ENCODE data around the gene PPP1R3G. TPM values are rescaled to one million over a fixed set of nuclear protein-coding genes. Genes with fewer than 3 reads are reported as not detected.

The PPP1R3G gene
- polyA plus RNA-seq, 1 donor (not counting 4 experiments of a cell fraction or from before 2014, with no cell fraction given): 0.01 TPM

GRCh38 chr6:5085648-5086293 lies 630 bp downstream of the PPP1R3G start:
- H4K20me1 ChIP-seq (ENCODE audit: control insufficient read depth, extremely low read depth, insufficient read depth, low read length): no peaks in the 10 kb centered on the region
- no peak overlapping the region for H3K9ac ChIP-seq (ENCODE audit: control insufficient read depth, extremely low read depth, insufficient read depth, low read length)
- peak overlapping the region; percentile 81 for H3K4me2 ChIP-seq (ENCODE audit: control insufficient read depth, extremely low read depth, insufficient read depth, low read depth, low read length)
- no peaks in the 10 kb centered on the region for H3K79me2 ChIP-seq (ENCODE audit: control insufficient read depth, insufficient read depth, low read length)
- H3K27me3 ChIP-seq (ENCODE audit: control insufficient read depth, extremely low read depth, insufficient read depth, low read length): peaks cover 21% of the 10 kb centered on the region
- FAIRE-seq (no peak), DNase-seq (ENCODE audit: low read depth, low spot score) (no peak)
- no peak overlapping the region for H3K27ac ChIP-seq (ENCODE audit: control insufficient read depth, insufficient read depth, low read length)
- peak overlapping the region; percentile 35 to 62 (median 57) for H3K4me3 ChIP-seq (ENCODE audit: control insufficient read depth in 2 of 3, extremely low read depth in 1 of 3, insufficient read depth in 2 of 3, low read depth in 1 of 3, low read length in 3 of 3)
- no peaks in the 10 kb centered on the region for H3K36me3 ChIP-seq (ENCODE audit: control insufficient read depth in 2 of 2, extremely low read depth in 1 of 2, insufficient read depth in 2 of 2, low read length in 2 of 2)
- TF ChIP-seq CTCF (optimal IDR thresholded peaks at IDR 0.05 in 1 of 3, IDR thresholded peaks at IDR 0.05 in 1 of 3, conservative IDR thresholded peaks at IDR 0.05 in 1 of 3; ENCODE audit: extremely low read depth in 1 of 3, insufficient read depth in 2 of 3, low read length in 3 of 3): no peak
- TF ChIP-seq EZH2 (IDR thresholded peaks at IDR 0.05; ENCODE audit: low read length): peak; percentile 75
- no peaks in the 10 kb centered on the region for H3K9me1 ChIP-seq (ENCODE audit: control insufficient read depth, extremely low read depth, insufficient read depth, low read length)
- peak overlapping the region; percentile 53 for H2AFZ ChIP-seq (ENCODE audit: control insufficient read depth, low read length)
- dilution Hi-C loops (cut with MboI; ENCODE audit: extremely low pct_ligation_motif_present, low sequenced_read_pairs): no loop called here
- H3K4me1 ChIP-seq (ENCODE audit: control insufficient read depth, extremely low read depth, insufficient read depth, low read length): peaks cover 21% of the 10 kb centered on the region
- H3K9me3 ChIP-seq (ENCODE audit: control insufficient read depth, low read depth, low read length): no peaks in the 10 kb centered on the region

- no peak for FAIRE-seq
- Histone ChIP-seq H3K9ac (ENCODE audit: control insufficient read depth, extremely low read depth, insufficient read depth, low read length) (no peak overlapping the region), H3K4me2 (ENCODE audit: control insufficient read depth, extremely low read depth, insufficient read depth, low read depth, low read length) (peak overlapping the region; percentile 81), H3K4me3 (ENCODE audit: control insufficient read depth in 2 of 3, extremely low read depth in 1 of 3, insufficient read depth in 2 of 3, low read depth in 1 of 3, low read length in 3 of 3) (no peak overlapping the region), H3K4me1 (ENCODE audit: control insufficient read depth, extremely low read depth, insufficient read depth, low read length) (peaks cover 21% of the 10 kb centered on the region), H3K27ac (ENCODE audit: control insufficient read depth, insufficient read depth, low read length) (no peak overlapping the region), H3K36me3 (ENCODE audit: control insufficient read depth in 2 of 2, extremely low read depth in 1 of 2, insufficient read depth in 2 of 2, low read length in 2 of 2) (no peaks in the 10 kb centered on the region), H3K9me3 (ENCODE audit: control insufficient read depth, low read depth, low read length) (no peaks in the 10 kb centered on the region), H3K27me3 (ENCODE audit: control insufficient read depth, extremely low read depth, insufficient read depth, low read length) (peaks cover 21% of the 10 kb centered on the region), H2AFZ (ENCODE audit: control insufficient read depth, low read length) (no peak overlapping the region), H3K9me1 (ENCODE audit: control insufficient read depth, extremely low read depth, insufficient read depth, low read length) (no peaks in the 10 kb centered on the region), H4K20me1 (ENCODE audit: control insufficient read depth, extremely low read depth, insufficient read depth, low read length) (no peaks in the 10 kb centered on the region), H3K79me2 (ENCODE audit: control insufficient read depth, insufficient read depth, low read length) (no peaks in the 10 kb centered on the region)
- dilution Hi-C loops (cut with MboI; ENCODE audit: extremely low pct_ligation_motif_present, low sequenced_read_pairs): no loop called here
- DNase-seq (ENCODE audit: low read depth, low spot score): no peak
- TF ChIP-seq CTCF (optimal IDR thresholded peaks at IDR 0.05 in 1 of 3, IDR thresholded peaks at IDR 0.05 in 1 of 3, conservative IDR thresholded peaks at IDR 0.05 in 1 of 3; ENCODE audit: extremely low read depth in 1 of 3, insufficient read depth in 2 of 3, low read length in 3 of 3): no peak
- no peak for TF ChIP-seq EZH2 (IDR thresholded peaks at IDR 0.05; ENCODE audit: low read length)
Observed at GRCh38 chr6:5086294-5086890, 1.3 kb downstream of the PPP1R3G start.

Data from keratinocyte (primary cell).